Uterus (tissue), 4 donors: Measurements from ENCODE around the gene RNF144B. TPM values are rescaled to one million over a fixed set of nuclear protein-coding genes. Genes with fewer than 3 reads are reported as not detected.
"Not testable (repeated sequence)": the region's sequence is repeated elsewhere in the genome, so short reads cannot be mapped to it uniquely, and the experiment has no call there.

Experiments
- DNase-seq, 2 donors: peaks; one replicate each; pipeline ENCODE4 v3.0.0-alpha.2; 2019 to 2020
- H3K27ac ChIP-seq, 2 donors: fragments of 200-600 bp; sonication (generic); 1 replicate in 1 of 2; 2 replicates in 1 of 2; pipeline ENCODE4 v1.5.1; 2016 to 2018
- H3K27me3 ChIP-seq, 2 donors: fragments of 200-600 bp; sonication (generic); one replicate each; pipeline ENCODE4 v1.5.1; 2018 to 2019; ENCODE audit warnings: control low read depth in 1 of 2
- H3K36me3 ChIP-seq, 2 donors: fragments of 200-600 bp; sonication (generic); one replicate each; pipeline ENCODE4 v1.5.1; 2019; ENCODE audit warnings: control low read depth in 1 of 2
- H3K4me1 ChIP-seq, 2 donors: fragments of 200-600 bp; sonication (generic); one replicate each; pipeline ENCODE4 v1.5.1; 2018 to 2019; ENCODE audit warnings: control low read depth in 1 of 2
- H3K4me3 ChIP-seq, 2 donors: fragments of 200-600 bp; sonication (generic); 1 replicate in 1 of 2; 2 replicates in 1 of 2; pipeline ENCODE4 v1.5.1; 2018 to 2019; ENCODE audit warnings: mild to moderate bottlenecking in 1 of 2
- H3K9me3 ChIP-seq, 2 donors: fragments of 200-600 bp; sonication (generic); one replicate each; pipeline ENCODE4 v1.5.1; 2019; ENCODE audit warnings: control low read depth in 1 of 2
- POLR2A ChIP-seq, 2 donors: fragments of 450-650 bp; IDR thresholded peaks; one replicate each; pipeline ENCODE4 v1.6.1; 2016; ENCODE audit warnings: antibody characterized with exemption in 2 of 2, mild to moderate bottlenecking in 1 of 2, moderate library complexity in 1 of 2
- intact Hi-C: fragments of 100-400 bp; cut with DNase I; formaldehyde crosslinking; loops from one replicate; pipeline ENCODE4 v1.15.1; 2023; ENCODE audit warnings: low total_unique reads
- total RNA-seq, 4 donors: library from RNA; depleted of rRNA in 3 of 4; stranded (reverse); fragments of >200 nt in 3 of 4; gene quantifications; one replicate each; pipeline versions ENCODE4 v1.1.0 to v1.2.4, GENCODE V29; 2014 to 2023
- TF ChIP-seq, protein P1 (sequence below), 4 experiments: fragments of 200-600 bp in 2 of 4; fragments of 450-650 bp in 2 of 4; sonication (generic) in 2 of 4; IDR thresholded peaks; one replicate each; pipeline ENCODE4 v1.5.1; 2016 to 2019; ENCODE audit warnings: antibody characterized with exemption in 4 of 4, mild to moderate bottlenecking in 2 of 4, moderate library complexity in 1 of 4
- donor health status: DM: yes; HTN: yes; CAD: no.

The RNF144B gene
- total RNA-seq, 4 donors from 2014 or later: 8.2 to 35.7 (median 23.1) TPM

DNA sequence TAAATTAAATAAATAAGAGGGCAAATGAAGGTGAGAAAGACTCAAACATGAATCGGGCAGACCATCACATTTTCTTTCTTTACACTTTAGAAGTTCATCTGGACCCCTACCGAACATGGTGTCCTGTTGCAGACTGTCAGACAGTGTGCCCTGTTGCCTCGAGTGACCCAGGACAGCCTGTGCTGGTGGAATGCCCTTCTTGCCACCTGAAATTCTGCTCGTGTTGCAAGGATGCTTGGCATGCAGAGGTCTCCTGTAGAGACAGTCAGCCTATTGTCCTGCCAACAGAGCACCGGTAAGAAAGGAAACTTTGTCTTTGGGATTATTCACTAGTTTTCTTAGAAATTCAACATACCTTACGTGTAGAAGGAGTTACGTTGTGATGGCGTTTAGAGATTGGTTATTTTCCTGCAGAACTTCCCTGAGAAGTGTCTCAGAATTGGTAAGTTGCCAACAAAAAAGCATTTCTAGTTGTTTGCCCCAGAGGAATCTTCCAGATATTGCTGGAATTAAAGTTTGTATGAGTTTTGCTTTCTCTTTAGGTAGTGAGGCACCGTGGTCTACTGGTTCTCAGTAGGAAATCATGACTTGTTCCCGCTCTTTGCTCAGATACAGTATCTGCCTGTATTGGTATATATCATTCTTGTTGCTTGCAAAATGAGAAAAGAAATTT is 70.1 kb downstream of the RNF144B start:
- H3K4me3 ChIP-seq: no peak overlapping the region
- no peaks in the 10 kb centered on the region for H3K9me3 ChIP-seq
- no peak for DNase-seq
- no peaks in the 10 kb centered on the region for H3K4me1 ChIP-seq
- intact Hi-C loops: no loop called here
- no peak overlapping the region for H3K27ac ChIP-seq
- H3K27me3 ChIP-seq: no peaks in the 10 kb centered on the region
- TF ChIP-seq POLR2A (IDR thresholded peaks at IDR 0.05): no peak
- TF ChIP-seq, protein P1, sequence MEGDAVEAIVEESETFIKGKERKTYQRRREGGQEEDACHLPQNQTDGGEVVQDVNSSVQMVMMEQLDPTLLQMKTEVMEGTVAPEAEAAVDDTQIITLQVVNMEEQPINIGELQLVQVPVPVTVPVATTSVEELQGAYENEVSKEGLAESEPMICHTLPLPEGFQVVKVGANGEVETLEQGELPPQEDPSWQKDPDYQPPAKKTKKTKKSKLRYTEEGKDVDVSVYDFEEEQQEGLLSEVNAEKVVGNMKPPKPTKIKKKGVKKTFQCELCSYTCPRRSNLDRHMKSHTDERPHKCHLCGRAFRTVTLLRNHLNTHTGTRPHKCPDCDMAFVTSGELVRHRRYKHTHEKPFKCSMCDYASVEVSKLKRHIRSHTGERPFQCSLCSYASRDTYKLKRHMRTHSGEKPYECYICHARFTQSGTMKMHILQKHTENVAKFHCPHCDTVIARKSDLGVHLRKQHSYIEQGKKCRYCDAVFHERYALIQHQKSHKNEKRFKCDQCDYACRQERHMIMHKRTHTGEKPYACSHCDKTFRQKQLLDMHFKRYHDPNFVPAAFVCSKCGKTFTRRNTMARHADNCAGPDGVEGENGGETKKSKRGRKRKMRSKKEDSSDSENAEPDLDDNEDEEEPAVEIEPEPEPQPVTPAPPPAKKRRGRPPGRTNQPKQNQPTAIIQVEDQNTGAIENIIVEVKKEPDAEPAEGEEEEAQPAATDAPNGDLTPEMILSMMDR (IDR thresholded peaks at IDR 0.05): no peak
- no peaks in the 10 kb centered on the region for H3K36me3 ChIP-seq

DNA sequence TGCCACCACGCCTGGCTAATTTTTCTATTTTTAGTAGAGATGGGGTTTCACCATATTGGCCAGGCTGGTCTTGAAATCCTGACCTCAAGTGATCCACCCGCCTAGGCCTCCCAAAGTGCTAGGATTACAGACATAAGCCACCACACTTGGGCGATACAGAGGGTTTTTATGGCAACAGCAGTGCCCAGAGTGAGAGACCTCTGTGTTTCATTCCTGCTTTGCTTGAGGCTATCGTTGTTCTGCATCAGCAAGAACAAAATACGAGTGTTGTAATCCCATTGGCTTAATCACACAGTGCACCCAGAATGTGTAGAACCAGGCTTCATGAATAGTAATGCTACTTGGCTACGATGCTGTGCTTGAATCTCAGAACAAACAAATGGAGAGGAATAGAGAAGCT is 70.9 kb downstream of the RNF144B start:
- intact Hi-C loops: not testable (repeated sequence)

DNA sequence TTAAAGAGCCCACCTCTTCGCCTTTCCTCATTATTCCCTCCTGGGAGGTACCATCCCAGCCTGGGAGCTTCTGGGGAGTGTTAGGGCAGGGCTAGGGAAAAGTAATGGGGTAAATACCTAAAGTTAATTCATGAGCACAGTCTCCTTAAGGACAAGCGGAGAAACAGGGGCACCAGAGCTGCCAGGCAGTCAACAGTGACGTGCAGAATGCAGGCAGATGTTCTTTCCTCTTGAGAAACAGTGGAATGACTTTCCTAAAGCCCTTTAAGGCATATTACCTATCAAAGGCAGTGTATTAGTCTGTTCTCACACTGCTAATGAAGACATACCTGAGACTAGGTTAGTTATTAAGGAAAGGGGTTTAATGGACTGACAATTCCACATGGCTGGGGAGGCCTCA is 76.3 kb downstream of the RNF144B start:
- TF ChIP-seq, protein P1 (IDR thresholded peaks at IDR 0.05): no peak
- no peak for TF ChIP-seq POLR2A (IDR thresholded peaks at IDR 0.05)
- intact Hi-C loops: no loop called here
- DNase-seq: no peak
- Histone ChIP-seq H3K9me3 (no peaks in the 10 kb centered on the region), H3K36me3 (no peaks in the 10 kb centered on the region), H3K27ac (no peak overlapping the region), H3K4me1 (no peaks in the 10 kb centered on the region), H3K27me3 (no peaks in the 10 kb centered on the region), H3K4me3 (no peak overlapping the region)

More for the DNA sequence above, 70.9 kb downstream of the RNF144B start:
- not testable (repeated sequence) for H3K4me3 ChIP-seq, H3K9me3 ChIP-seq, H3K4me1 ChIP-seq, DNase-seq, H3K27me3 ChIP-seq, H3K27ac ChIP-seq, H3K36me3 ChIP-seq

- H3K27ac ChIP-seq: no peak overlapping the region
- no peaks in the 10 kb centered on the region for H3K36me3 ChIP-seq
- intact Hi-C loops: no loop called here
- no peak for TF ChIP-seq POLR2A (IDR thresholded peaks at IDR 0.05)
- TF ChIP-seq, protein P1 (IDR thresholded peaks at IDR 0.05): no peak
- H3K9me3 ChIP-seq: no peaks in the 10 kb centered on the region
- no peaks in the 10 kb centered on the region for H3K4me1 ChIP-seq
- no peak overlapping the region for H3K4me3 ChIP-seq
- DNase-seq: no peak
- no peaks in the 10 kb centered on the region for H3K27me3 ChIP-seq
Measured at GRCh38 chr6:18464176-18464575, 77.0 kb downstream of the RNF144B start.

DNA sequence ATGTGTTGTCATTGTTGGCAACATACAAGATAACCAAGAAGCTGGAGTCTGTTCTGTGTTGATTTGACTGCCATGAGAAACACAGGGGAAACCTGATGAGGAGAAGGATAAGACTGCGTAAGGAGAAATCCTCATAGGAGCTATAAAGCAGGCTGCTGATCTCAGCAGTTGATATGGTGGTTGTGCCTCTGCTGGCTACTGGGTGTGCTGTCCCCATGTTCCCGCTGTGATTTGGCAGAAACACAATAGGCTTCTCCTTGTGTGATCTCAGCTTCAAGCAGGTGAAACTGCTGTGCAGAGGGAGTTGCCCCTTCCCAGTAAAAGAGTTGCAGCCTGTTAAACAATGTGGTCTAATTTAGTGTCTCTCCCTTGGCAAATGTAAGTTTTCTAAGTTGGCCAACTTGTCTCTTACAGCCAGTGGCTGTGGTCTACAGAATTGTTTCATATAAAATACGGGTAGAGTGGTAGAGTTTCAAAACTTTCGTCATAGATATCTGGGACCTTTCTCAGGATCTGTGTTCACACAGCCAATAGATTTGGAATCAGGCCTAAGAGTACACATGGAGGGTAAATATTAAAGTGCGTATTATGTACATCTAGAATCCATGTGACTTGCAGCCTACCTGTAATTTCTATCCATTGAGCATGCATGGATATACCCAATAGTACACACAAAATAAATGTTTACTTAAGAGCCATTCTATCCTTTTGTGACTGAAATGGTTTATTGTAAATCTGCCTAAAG is 78.4 kb downstream of the RNF144B start:
- no peak overlapping the region for H3K4me3 ChIP-seq
- no peak for TF ChIP-seq POLR2A (IDR thresholded peaks at IDR 0.05)
- TF ChIP-seq, protein P1 (IDR thresholded peaks at IDR 0.05): no peak
- intact Hi-C loops: no loop called here

More for the DNA sequence above, 78.4 kb downstream of the RNF144B start:
- no peak for DNase-seq
- H3K36me3 ChIP-seq: no peaks in the 10 kb centered on the region
- H3K27ac ChIP-seq: no peak overlapping the region
- no peaks in the 10 kb centered on the region for H3K4me1 ChIP-seq
- no peaks in the 10 kb centered on the region for H3K27me3 ChIP-seq
- H3K9me3 ChIP-seq: no peaks in the 10 kb centered on the region
